Loucy (cell line): Measurements from ENCODE around the gene MANEAL.
"Not testable (repeated sequence)": the region's sequence is repeated elsewhere in the genome, so short reads cannot be mapped to it uniquely, and the experiment has no call there.

ENCODE experiments used
- H2AFZ ChIP-seq: fragments of 200-600 bp; sonication (generic); 2 replicates; pipeline ENCODE4 v1.6.0; 2016; ENCODE audit warnings: antibody characterized with exemption, mild to moderate bottlenecking, low read length, moderate library complexity
- H3F3A ChIP-seq: fragments of 200-600 bp; 2 replicates; pipeline ENCODE4 v1.6.0; 2016; ENCODE audit warnings: antibody characterized with exemption, low read depth, mild to moderate bottlenecking
- H3K27me3 ChIP-seq: fragments of 200-600 bp; sonication (generic); 2 replicates; pipeline ENCODE4 v1.6.1; 2014; ENCODE audit warnings: low read length, mild to moderate bottlenecking; ENCODE audit not compliant: insufficient read depth, poor library complexity, severe bottlenecking
- H3K36me3 ChIP-seq: fragments of 200-600 bp; sonication (generic); 2 replicates; pipeline ENCODE4 v1.6.1; 2016; ENCODE audit warnings: low read length; ENCODE audit not compliant: insufficient read depth
- H3K4me1 ChIP-seq: fragments of 200-600 bp; sonication (generic); 2 replicates; pipeline ENCODE4 v1.5.1; 2014; ENCODE audit warnings: low read length, mild to moderate bottlenecking; ENCODE audit not compliant: insufficient read depth, poor library complexity, severe bottlenecking
- H3K4me2 ChIP-seq: fragments of 200-600 bp; sonication (generic); 2 replicates; pipeline ENCODE4 v1.6.0; 2014; ENCODE audit warnings: antibody characterized with exemption, low read length, low read depth, mild to moderate bottlenecking; ENCODE audit not compliant: poor library complexity, severe bottlenecking
- H3K4me3 ChIP-seq: fragments of 200-600 bp; sonication (generic); 2 replicates; pipeline ENCODE4 v1.5.1; 2014; ENCODE audit warnings: low read length, mild to moderate bottlenecking, mixed read lengths; ENCODE audit not compliant: poor library complexity, severe bottlenecking
- H3K79me2 ChIP-seq: fragments of 200-600 bp; sonication (generic); 2 replicates; pipeline ENCODE4 v1.6.1; 2014; ENCODE audit warnings: low read length; ENCODE audit not compliant: insufficient read depth
- H3K9ac ChIP-seq: fragments of 200-600 bp; sonication (generic); 2 replicates; pipeline ENCODE4 v1.6.0; 2014; ENCODE audit warnings: mild to moderate bottlenecking, low read depth, low read length, moderate library complexity; ENCODE audit not compliant: poor library complexity, severe bottlenecking
- H3K9me2 ChIP-seq: fragments of 200-600 bp; sonication (generic); replicated peaks from 2 replicates; pipeline ENCODE4 v1.6.1; 2016; ENCODE audit warnings: low read depth, low read length, mixed read lengths
- H3K9me3 ChIP-seq: fragments of 200-600 bp; sonication (generic); 2 replicates; pipeline ENCODE4 v1.6.1; 2014; ENCODE audit warnings: mild to moderate bottlenecking, antibody characterized with exemption, low read length, low read depth; ENCODE audit not compliant: insufficient read depth
- H4K20me1 ChIP-seq: fragments of 200-600 bp; sonication (generic); 2 replicates; pipeline ENCODE4 v1.6.0; 2014; ENCODE audit warnings: antibody characterized with exemption, low read length, mild to moderate bottlenecking; ENCODE audit not compliant: insufficient read depth, poor library complexity, severe bottlenecking
- EZH2phosphoT487 ChIP-seq: fragments of 200-600 bp; IDR thresholded peaks from 2 replicates; pipeline ENCODE4 v1.6.1; 2018; ENCODE audit warnings: antibody characterized with exemption, mild to moderate bottlenecking, moderate library complexity, borderline replicate concordance
- TF ChIP-seq, protein P1 (sequence below): fragments of 200-600 bp; sonication (generic); conservative IDR thresholded peaks from 2 replicates; pipeline ENCODE4 v1.5.1; 2014; ENCODE audit warnings: mild to moderate bottlenecking, antibody characterized with exemption, low read length

Gene MANEAL

DNA sequence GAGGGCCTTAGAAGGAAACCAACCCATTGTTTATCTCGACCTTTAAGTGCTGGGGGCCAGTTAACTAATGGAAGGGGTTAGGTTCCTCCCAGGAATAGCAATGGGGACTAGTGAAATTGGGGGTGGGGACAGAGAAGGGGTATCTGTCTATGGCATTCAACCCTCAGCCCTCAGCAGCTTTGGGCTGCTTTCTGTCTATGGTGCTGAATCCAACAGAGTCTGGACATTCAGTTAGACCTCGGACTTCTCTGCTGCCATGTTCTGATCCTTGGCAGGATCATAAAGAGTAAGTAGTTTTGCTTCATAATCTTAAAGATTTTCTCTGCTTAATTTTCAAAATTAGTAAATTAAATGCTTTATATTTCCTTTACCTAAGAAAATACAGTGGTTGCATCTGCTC is 26.2 kb upstream of the MANEAL start:
- Histone ChIP-seq H3K36me3 (no peaks in the 10 kb centered on the region), H3F3A (no peaks in the 10 kb centered on the region), H3K4me2 (no peak overlapping the region), H3K27me3 (no peaks in the 10 kb centered on the region), H3K4me1 (no peaks in the 10 kb centered on the region), H2AFZ (no peak overlapping the region), H3K4me3 (no peak overlapping the region), H4K20me1 (no peaks in the 10 kb centered on the region), H3K79me2 (no peaks in the 10 kb centered on the region), H3K9me3 (no peaks in the 10 kb centered on the region), H3K9me2 (no peaks in the 10 kb centered on the region), H3K9ac (no peak overlapping the region)
- TF ChIP-seq EZH2phosphoT487, result no peak

GRCh38 chr1:37771440-37771839 is 22.2 kb upstream of the MANEAL start:
- not testable (repeated sequence) for H3K36me3 ChIP-seq, H3K79me2 ChIP-seq, H3K9me2 ChIP-seq, H3K4me2 ChIP-seq, H3K4me1 ChIP-seq, H4K20me1 ChIP-seq, H3K4me3 ChIP-seq, H3F3A ChIP-seq, H2AFZ ChIP-seq, H3K27me3 ChIP-seq, H3K9ac ChIP-seq, H3K9me3 ChIP-seq

DNA sequence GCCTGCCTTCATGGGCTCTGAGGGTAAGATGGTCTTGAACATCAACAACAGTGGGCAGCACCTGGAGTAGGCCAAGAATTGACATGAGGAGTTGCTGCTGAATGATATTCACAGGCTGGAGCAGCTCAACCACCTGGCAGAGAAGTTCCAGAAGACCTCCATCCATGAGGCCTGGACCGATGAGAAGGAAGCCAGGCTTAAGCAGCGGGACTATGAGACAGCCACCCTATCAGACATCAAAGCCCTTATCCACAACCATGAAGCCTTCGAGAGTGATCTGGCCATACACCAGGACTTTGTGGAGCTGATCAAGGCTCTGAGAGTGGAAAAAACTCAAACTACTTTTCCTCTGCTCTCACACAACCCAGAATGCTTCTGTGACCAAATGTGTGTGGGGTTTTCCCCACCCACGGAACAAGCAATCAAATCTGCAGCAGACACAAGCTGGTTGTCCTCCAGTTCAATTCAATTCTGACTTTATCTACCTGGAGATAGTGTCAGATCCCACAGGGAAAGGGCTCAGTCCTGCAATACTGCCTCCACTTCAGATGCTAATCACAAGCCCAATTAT is 16.6 kb upstream of the MANEAL start:
- H3K4me2 ChIP-seq, result no peak overlapping the region
- H3K79me2 ChIP-seq, result no peaks in the 10 kb centered on the region
- no peaks in the 10 kb centered on the region for H4K20me1 ChIP-seq
- no peaks in the 10 kb centered on the region for H3F3A ChIP-seq
- H3K36me3 ChIP-seq, result no peaks in the 10 kb centered on the region
- H3K4me3 ChIP-seq, result no peak overlapping the region
- H3K9ac ChIP-seq, result no peak overlapping the region
- H3K9me2 ChIP-seq, result no peaks in the 10 kb centered on the region
- TF ChIP-seq, protein P1, sequence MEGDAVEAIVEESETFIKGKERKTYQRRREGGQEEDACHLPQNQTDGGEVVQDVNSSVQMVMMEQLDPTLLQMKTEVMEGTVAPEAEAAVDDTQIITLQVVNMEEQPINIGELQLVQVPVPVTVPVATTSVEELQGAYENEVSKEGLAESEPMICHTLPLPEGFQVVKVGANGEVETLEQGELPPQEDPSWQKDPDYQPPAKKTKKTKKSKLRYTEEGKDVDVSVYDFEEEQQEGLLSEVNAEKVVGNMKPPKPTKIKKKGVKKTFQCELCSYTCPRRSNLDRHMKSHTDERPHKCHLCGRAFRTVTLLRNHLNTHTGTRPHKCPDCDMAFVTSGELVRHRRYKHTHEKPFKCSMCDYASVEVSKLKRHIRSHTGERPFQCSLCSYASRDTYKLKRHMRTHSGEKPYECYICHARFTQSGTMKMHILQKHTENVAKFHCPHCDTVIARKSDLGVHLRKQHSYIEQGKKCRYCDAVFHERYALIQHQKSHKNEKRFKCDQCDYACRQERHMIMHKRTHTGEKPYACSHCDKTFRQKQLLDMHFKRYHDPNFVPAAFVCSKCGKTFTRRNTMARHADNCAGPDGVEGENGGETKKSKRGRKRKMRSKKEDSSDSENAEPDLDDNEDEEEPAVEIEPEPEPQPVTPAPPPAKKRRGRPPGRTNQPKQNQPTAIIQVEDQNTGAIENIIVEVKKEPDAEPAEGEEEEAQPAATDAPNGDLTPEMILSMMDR, result no peak
- no peak for TF ChIP-seq EZH2phosphoT487
- no peaks in the 10 kb centered on the region for H3K9me3 ChIP-seq
- H3K4me1 ChIP-seq, result no peaks in the 10 kb centered on the region
- H3K27me3 ChIP-seq, result no peaks in the 10 kb centered on the region
- no peak overlapping the region for H2AFZ ChIP-seq

- TF ChIP-seq, protein P1, result no peak
- TF ChIP-seq EZH2phosphoT487, result no peak
- H3K4me2 ChIP-seq, result no peak overlapping the region
- no peak overlapping the region for H3K9ac ChIP-seq
Measured at GRCh38 chr1:37778654-37779053, 15.0 kb upstream of the MANEAL start.

More at GRCh38 chr1:37778654-37779053, 15.0 kb upstream of the MANEAL start:
- no peaks in the 10 kb centered on the region for H4K20me1 ChIP-seq
- no peaks in the 10 kb centered on the region for H3K36me3 ChIP-seq
- H3K79me2 ChIP-seq, result no peaks in the 10 kb centered on the region
- H3K4me3 ChIP-seq, result no peak overlapping the region
- no peaks in the 10 kb centered on the region for H3K27me3 ChIP-seq
- no peak overlapping the region for H2AFZ ChIP-seq
- no peaks in the 10 kb centered on the region for H3K9me2 ChIP-seq
- no peaks in the 10 kb centered on the region for H3K9me3 ChIP-seq
- H3K4me1 ChIP-seq, result no peaks in the 10 kb centered on the region
- H3F3A ChIP-seq, result no peaks in the 10 kb centered on the region
